ENCODE data around the gene SHKBP1.
"Not testable (repeated sequence)": the region's sequence is repeated elsewhere in the genome, so short reads cannot be mapped to it uniquely, and the experiment has no call there.

SHKBP1 gene

DNA sequence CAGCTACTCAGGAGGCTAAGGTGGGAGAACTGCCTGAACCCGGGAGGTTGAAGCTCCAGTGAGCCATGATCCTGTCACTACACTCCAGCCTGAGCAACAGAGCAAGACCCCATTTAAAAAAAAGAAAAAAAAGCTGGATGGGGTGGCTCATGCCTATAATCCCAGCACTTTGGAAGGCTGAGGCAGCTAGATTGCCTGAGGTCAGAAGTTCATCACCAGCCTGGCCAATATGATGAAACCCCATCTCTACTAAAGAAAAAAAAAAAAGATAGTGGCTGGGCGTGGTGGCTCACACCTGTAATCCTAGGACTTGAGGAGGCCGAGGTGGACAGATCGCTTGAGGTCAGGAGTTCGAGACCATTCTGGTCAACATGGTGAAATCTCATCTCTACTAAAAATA is 39.5 kb downstream of the SHKBP1 start:
- no peak for DNase-seq

DNA sequence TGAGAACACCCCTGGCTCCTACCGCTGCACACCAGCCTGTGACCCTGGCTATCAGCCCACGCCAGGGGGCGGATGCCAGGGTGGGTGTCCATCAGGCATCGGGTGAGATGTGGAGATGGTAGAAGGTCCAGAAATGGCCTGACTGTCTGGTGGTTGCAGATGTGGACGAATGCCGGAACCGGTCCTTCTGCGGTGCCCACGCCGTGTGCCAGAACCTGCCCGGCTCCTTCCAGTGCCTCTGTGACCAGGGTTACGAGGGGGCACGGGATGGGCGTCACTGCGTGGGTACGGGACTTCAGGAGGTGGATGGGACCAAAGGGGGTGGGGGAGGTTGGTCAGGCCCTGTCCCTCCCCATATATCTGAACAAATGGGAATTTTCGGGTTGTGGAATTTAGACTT is 40.3 kb downstream of the SHKBP1 start:
- DNase-seq = no peak

DNA sequence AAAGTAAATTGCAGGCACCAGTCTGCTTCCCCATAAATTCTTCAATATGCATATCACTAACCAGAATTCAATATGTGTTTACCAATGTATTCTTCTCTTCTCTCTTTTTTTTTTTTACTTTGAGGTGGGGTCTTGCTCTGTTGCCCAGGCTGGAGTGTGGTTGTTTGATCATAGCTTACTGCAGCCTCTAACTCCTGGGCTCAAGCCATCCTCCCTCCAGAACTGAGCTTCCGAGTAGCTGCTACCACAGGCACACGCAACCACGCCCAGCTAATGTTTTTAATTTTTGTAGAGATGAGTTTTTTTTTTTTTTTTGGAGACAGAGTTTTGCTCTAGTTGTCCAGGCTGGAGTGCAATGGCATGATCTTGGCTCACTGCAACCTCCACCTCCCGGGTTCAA is 41.3 kb downstream of the SHKBP1 start:
- DNase-seq = no peak

- DNase-seq = no peak
These were observed 42.9 kb downstream of the SHKBP1 start for GRCh38 chr19:40619333-40620160.

GRCh38 chr19:40620161-40620485 is 43.5 kb downstream of the SHKBP1 start:
- DNase-seq = no peak

GRCh38 chr19:40621283-40621682 is 44.6 kb downstream of the SHKBP1 start:
- no peak for DNase-seq

GRCh38 chr19:40621966-40622772 is 45.5 kb downstream of the SHKBP1 start:
- no peak for DNase-seq

DNA sequence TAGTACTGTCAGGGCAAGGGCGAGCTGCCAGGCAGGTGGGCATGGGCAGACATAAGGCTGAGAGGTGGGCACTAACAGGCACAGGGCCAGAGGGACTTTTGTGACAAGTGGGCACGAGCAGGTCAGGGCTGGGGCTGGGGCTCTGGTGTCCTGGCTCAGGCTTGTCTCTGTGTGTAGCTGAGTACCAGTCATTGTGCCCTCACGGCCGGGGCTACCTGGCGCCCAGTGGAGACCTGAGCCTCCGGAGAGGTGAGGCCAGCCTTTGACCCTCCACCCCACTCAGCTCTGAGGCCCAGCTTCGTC is 46.1 kb downstream of the SHKBP1 start:
- DNase-seq = no peak

- no peak for DNase-seq
These were observed 47.0 kb downstream of the SHKBP1 start for GRCh38 chr19:40623403-40624251.

- not testable (repeated sequence) for DNase-seq
These were observed 47.9 kb downstream of the SHKBP1 start for GRCh38 chr19:40624369-40625153.

GRCh38 chr19:40625406-40626120 is 48.9 kb downstream of the SHKBP1 start:
- DNase-seq = no peak

- DNase-seq = no peak
These were observed 50.2 kb downstream of the SHKBP1 start for GRCh38 chr19:40626918-40627317.

DNA sequence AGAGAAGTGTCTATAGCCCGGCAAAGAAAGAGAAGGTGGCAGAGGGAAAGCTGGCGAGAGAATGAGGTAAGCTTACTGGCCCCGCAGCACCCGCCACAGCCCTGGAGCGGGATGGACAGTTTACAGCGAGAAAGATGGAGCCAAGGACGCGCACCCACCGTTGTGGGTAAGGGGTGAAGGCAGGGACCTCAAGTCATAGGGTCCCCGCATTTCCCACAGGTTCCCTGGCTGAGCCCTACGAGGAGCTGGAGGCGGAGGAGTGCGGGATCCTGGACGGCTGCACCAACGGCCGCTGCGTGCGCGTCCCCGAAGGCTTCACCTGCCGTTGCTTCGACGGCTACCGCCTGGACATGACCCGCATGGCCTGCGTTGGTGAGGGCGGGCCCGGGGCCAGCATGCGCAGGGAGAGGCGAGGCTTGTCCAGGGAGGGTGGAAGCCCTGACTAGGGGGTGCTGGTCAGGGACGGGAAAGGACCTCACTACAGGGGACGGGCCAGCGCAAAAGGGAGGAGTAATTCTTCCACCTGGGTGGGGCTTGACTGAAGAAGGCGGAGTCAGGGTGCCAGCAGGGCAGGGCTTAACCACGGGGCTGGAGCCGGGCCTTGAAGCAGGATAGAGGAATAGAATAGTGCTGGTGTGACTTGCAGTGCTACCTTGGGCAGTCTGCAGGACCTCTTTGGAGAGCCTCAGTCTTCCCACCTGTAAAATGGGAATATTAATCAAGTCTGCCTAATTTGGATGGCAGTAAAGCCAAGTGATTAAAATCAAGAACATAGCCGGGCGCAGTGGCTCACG is 51.0 kb downstream of the SHKBP1 start:
- no peak for DNase-seq

GRCh38 chr19:40629346-40629745 is 52.7 kb downstream of the SHKBP1 start:
- DNase-seq = no peak

DNA sequence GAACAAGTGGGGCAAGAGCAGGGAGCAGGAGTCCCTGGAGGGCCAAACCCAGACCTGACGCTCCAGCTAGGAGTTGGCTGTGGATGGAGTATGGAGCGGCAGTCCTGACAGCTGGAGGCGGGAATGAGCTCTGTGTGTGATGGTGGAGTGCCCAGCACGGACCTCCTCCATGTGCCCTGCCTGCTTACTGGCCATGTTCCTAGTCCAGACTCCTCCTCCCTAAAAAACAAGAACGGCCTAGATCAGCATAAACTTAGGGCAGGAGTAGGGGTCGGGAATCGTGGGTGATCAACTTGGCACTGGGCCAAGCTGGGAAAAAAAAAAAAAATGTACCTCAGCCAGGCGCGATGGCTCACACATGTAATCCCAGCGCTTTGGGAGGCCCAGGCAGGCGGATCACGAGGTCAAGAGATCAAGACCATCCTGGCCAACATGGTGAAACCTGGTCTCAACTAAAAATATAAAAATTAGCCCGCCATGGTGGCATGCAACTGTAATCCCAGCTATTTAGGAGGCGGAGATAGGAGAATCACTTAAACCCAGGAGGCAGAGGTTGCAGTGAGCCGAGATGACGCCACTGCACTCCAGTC is 54.0 kb downstream of the SHKBP1 start:
- no peak for DNase-seq

DNA sequence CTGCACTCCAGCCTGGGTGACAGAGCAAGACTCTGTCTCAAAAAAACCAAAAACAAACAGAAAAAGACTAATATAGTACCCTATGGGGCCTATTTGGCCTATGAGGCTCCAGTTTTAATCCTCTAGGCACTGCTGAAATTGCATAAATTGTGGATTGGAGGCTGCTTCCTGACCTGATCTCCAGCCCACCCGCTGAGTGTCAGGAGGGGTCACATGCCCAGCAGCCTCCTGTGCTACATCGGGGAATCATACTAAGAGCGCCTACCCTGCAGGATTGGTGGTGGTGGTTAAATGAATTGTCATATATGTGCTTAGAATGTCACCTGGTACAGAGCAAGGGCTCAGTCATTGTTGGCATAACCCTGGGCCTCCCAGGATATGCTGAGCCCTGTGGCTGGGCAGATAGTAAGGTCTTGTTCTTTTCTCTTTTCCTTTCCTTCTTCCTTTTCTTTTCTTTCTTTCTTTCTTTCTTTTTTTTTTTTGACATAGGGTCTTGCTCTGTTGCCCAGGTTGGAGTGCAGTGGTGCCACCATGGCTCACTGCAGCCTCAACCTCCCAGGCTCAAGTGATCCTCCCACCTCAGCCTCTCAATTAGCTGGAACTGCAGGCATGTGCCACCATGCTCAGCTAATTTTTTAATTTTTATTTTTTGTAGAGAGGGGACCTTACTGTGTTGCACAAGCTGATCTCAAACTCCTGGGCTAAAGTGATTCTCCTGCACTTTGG is 55.8 kb downstream of the SHKBP1 start:
- no peak for DNase-seq

GRCh38 chr19:40633207-40633606 is 56.5 kb downstream of the SHKBP1 start:
- DNase-seq = no peak

DNA sequence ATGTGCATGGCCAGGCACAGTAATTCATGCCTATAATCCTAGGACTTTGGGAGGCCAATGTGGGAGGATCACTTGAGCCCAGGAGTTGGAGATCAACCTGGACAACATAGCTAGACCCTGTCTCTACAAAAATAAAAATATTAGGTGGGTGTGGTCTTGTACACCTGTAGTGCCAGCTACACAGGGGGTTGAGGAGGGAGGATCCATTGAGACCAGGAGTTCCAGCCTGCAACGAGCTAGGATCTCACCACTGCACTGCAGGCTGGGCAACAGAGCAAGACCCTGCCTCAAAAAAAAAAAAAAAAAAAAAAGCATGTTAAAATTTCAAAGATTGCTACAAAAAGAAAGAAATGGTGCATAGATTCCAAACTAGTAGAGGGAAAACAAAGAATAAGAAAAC is 61.7 kb downstream of the SHKBP1 start:
- DNase-seq = no peak

DNA sequence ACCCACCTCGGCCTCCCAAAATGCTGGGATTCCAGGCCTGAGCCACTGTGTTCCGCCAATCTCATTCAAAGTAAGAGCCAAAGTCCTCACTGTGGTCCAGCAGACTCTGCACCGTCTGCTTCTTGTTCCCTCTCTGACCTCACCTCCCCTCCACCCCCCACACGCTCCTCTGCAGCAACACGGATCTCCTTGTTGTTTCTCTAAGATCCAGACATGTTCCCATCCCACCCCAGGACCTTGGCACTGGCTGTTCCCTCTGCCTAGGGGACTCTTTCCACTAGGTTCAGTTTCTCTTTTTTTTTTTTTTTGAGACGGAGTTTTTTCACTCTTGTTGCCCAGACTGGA is 62.9 kb downstream of the SHKBP1 start:
- DNase-seq = no peak

- no peak for DNase-seq
These were observed 64.1 kb downstream of the SHKBP1 start for GRCh38 chr19:40640744-40641143.
